HG03045 (cell line): ENCODE results near the gene MYBBP1A.
"Not testable (repeated sequence)": the region's sequence is repeated elsewhere in the genome, so short reads cannot be mapped to it uniquely, and the experiment has no call there.

Experiments used
- ATAC-seq: cut with Tn5 transposase; IDR thresholded peaks from one replicate; pipeline ENCODE4 v1.9.1; 2021; ENCODE audit warnings: mild to moderate bottlenecking, moderate library complexity; ENCODE audit not compliant: unreplicated experiment

Gene MYBBP1A

GRCh38 chr17:4590981-4591453, 35.8 kb upstream of the MYBBP1A start:
- ATAC-seq: no peak

DNA sequence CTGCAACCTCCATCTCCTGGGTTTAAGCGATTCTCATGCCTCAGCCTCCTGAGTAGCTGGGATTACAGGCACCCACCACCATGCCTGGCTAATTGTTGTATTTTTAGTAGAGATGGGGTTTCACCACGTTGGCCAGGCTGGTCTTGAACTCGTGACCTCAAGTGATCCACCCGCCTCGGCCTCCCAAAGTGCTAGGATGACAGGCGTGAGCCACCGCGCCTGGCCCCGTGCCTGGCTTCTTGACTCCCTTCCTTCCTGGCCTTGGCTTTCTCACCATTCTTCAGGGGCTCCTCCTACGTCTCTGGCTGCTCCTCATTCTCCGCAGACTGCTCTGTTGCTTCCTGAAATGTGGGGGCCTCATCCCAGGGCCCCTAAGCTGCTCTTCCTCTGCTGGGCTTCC, 34.9 kb upstream of the MYBBP1A start:
- not testable (repeated sequence) for ATAC-seq

DNA sequence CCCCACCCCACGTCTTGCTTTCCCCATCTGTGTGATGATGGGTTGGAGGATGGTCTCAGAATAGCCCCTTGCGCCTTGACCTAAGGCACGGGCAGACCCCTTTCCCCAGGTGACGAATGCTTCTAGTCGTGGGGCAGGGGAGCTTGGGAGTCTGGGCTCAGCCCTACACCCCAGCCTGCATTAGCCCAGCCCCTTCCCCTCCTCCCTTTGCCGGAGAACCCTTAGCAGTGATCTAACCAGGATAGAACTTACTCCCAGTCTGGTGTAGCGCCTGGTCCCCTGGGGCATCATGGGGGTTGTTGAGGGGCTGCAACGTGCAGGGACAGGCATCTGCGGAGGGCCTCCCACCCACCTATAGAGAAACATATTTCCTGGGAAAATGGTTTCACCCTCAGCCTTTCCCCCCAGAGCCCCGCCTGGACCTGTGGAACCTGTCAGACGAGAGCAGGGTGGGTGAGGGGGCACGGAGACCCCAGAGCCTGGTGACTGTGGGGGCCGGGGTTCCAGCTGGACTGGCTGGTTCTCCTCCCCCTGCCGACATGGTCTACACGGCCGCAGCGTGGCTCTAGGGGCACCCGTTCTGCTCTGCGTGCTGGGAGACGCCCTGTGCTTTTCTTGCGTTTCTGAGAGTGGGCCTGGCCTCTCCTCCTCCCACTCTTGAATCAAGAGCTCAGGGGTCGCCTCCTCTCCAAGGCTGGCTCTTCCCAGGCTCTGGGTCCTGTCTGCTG, 33.9 kb upstream of the MYBBP1A start:
- ATAC-seq: no peak

DNA sequence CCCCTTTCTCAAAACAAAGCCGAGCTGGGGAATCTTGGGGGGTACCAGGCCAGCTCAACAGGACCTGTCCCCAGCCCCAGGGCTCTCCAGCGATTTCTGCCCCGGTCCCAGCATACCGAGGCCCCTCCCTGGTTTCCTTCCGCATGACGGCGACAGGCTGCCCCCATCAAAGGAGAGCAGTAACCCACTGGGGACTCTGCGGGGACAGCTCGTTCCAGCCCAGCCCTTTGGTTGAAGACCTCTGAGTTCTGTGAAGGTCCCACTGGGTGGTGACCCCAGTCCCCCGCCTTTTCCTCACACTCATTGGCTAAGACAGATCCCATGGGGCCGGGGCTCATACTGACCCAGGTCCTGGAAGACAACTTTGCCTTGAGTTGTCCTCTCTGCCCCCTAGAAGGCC, 33.2 kb upstream of the MYBBP1A start:
- no peak for ATAC-seq

GRCh38 chr17:4587803-4588202, 32.6 kb upstream of the MYBBP1A start:
- no peak for ATAC-seq

GRCh38 chr17:4587195-4587594, 32.0 kb upstream of the MYBBP1A start:
- no peak for ATAC-seq

DNA sequence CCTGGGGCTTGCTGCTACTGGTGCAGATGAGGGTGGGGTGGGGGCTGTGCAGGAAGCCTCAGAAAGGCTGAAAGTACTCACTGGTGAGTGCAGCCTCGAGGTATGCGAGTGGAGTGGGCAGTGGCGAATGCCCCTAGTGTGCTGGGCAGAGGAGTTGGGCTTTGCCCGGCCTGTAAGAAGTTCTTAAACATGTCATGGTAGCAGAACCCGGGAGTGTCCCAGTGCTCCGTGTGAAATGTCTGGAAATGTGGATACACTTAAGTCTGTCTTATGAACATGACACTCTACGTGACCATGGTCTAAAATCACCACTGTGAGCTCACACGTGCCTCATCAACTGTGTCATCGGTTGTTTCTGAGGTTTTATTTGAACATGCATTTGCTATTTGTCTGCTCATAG, 30.9 kb upstream of the MYBBP1A start:
- ATAC-seq: no peak

- no peak for ATAC-seq
Observed at GRCh38 chr17:4585638-4585994, 30.4 kb upstream of the MYBBP1A start.

GRCh38 chr17:4584917-4585637, 29.9 kb upstream of the MYBBP1A start:
- no peak for ATAC-seq

DNA sequence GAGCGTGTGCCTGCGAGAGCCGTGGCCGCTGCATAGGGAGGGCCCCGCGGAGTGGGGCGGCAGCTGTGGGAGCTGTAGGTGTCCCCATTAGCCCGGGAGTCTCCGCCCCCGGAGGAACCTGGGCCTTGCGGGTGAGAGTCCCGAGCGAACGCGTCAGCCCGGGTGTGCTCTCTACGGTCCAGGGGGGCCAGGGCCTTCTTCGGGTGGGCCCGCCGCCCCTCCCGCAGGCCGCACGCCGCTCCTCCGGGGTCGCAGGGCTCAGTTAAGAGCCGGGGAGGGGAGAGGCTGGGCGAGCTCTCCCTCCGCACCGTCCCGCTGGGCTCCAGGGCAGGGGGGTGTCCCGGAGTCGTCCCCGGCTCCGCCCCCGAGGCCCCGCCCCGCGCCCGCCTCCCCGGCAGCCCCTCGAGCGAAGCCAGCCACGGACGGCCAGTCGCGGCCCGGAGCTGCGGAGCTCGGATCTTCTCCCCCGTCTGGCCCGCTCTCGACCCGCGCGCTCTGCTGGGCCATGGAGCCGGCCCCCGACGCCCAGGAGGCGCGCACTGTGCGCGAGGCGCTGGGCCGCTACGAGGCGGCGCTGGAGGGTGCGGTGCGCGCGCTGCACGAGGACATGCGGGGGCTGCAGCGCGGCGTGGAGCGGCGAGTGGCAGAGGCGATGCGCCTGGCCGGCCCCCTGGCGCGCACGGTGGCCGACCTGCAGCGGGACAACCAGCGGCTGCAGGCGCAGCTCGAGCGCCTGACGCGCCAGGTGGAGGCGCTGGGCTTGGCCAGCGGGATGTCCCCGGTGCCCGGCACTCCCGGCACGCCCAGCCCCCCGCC, 29.1 kb upstream of the MYBBP1A start, which contains the start of gene SMTNL2:
Gene SMTNL2 (plus strand): TSS at position 429 of the 816 bp plus-strand sequence. CDS start 77 bp downstream, at position 506.
- ATAC-seq: no peak

DNA sequence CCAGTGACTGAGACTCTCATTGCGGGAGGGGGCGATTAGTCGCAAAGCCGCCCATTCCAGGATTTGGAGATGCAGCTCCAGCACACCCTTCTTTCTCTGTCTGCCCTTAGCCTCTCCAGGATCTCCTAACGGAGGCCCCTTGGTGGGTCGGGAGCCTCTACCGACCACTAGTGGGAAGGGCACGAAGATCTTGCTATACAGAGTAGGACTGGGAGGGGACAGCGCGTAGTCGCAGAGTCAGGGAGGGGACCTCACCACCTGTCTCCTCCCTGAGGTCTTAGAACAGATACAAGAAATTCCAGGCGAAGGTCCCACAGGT, 28.6 kb upstream of the MYBBP1A start:
- ATAC-seq: no peak

DNA sequence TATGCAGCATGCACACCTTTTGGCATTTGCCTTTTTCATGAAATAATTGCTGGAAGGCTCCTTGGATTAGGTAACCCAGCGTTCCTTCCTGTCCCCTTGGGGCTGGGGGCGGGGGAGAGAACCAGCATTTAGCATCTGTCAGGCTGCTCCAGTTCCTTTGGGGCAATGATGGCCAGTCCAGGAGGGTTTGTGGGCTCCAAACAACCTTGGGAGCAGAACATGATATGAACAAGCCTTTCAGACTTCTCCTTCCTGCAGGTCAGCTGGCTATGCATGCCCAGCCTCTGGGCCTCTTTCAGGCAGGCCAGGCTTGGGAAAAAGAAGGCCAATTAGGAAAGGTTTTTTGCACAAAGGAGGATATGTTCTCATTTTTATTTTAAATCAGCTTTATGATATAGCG, 28.0 kb upstream of the MYBBP1A start:
- no peak for ATAC-seq

DNA sequence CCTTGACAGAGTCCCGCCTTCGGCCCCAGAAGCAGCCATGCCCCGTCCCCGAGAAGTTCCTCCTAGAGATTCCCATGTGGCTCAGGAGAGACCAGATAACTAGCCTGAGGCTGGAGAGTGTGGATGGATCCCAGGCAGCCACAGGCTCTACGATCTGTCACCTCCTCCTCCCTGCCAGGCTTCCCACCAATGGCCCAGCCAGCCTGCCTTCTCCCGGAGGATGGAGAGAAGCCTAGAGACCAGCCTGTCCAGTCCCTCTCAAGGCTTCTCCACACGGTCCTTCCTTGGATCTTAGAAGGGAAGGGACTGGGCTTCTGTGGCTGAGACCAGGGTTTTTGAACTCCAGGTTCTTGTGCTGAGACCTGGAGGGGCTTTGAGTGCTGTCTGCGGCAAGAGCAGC, 27.5 kb upstream of the MYBBP1A start:
- ATAC-seq: no peak

GRCh38 chr17:4582101-4582501, 26.9 kb upstream of the MYBBP1A start:
- ATAC-seq: no peak

DNA sequence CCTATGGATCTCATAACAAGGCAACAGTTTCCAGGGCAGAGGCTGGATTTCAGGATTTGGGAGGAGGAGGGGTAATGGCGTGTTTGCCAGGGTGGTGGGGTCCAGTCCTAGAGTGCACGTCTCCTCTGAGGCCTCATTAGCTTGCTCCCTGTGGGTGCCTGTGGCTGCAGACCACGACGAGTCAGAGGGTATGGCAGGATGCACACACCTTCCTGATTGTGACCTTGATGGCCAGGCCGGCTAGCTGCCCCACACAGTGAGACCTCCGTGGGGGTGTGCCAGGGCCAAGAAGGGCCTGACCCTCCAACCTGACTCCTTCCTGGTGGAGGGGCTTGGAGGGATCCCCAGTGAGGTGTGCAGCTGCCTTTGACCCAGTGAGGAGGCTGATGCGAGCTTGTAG, 25.1 kb upstream of the MYBBP1A start:
- no peak for ATAC-seq

DNA sequence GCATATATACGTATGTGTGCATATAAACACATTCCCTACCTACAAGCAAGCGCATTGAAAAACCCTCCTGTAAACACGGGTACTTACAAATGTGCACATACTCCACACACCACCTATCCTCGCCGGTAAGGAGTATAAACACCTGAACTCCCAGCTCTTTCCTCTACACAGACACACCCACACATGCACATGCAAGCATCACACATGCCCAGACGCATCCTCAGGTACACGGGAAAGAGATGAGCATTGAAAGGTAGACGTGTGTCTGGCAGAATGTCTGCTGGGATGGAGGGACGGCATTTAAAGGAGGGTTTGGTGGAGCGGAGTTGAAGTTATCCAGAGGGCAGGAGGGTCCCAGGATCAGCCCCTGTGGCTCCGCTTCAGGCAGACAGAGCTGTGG, 24.5 kb upstream of the MYBBP1A start:
- ATAC-seq: no peak

- not testable (repeated sequence) for ATAC-seq
Observed at GRCh38 chr17:4578349-4578748, 23.2 kb upstream of the MYBBP1A start.

- no peak for ATAC-seq
Observed at GRCh38 chr17:4577386-4577993, 22.3 kb upstream of the MYBBP1A start.

GRCh38 chr17:4576729-4577322, 21.6 kb upstream of the MYBBP1A start:
- no peak for ATAC-seq

- no peak for ATAC-seq
Observed at GRCh38 chr17:4576161-4576558, 21.0 kb upstream of the MYBBP1A start.
